GM12878 (cell line): ENCODE results near the gene PON1. TPM values are rescaled to one million over a fixed set of nuclear protein-coding genes. Genes with fewer than 3 reads are reported as not detected.

Experiments
- ATAC-seq: fragments of 200-7000 bp; cut with Tn5 transposase; 3 replicates; pipeline ENCODE4 v1.9.1; 2020; ENCODE audit warnings: mild to moderate bottlenecking, moderate library complexity
- BruUV-seq: library from RNA; stranded (reverse); fragments of 400-500 nt; replicated peaks from 2 replicates; lab custom pipeline; 2021; lab: Mats Ljungman, UMichigan
- CTCF ChIA-PET: fragments of 300-600 bp; sonication (Branson Sonifier 250); formaldehyde crosslinking; extraction: SDS; loops from one replicate; lab custom pipeline; 2021; ENCODE audit warnings: inconsistent platforms; lab: Yijun Ruan, JAX
- POLR2A ChIA-PET: fragments of 350-600 bp; formaldehyde crosslinking; extraction: SDS; loops from one replicate; lab custom pipeline; 2021; ENCODE audit warnings: inconsistent platforms; lab: Charles Lee
- RAD21 ChIA-PET: fragments of 300-600 bp; sonication (Branson Sonifier 250); formaldehyde crosslinking; loops from one replicate; lab custom pipeline; 2023; ENCODE audit warnings: antibody characterized with exemption; ENCODE audit not compliant: unreplicated experiment; lab: Charles Lee
- SMC1A ChIA-PET: fragments of 300-600 bp; sonication (Branson Sonifier 250); formaldehyde crosslinking; loops from one replicate; lab custom pipeline; 2023; ENCODE audit not compliant: unreplicated experiment, uncharacterized antibody; lab: Charles Lee
- DNase-seq: peaks from one replicate; pipeline ENCODE4 v3.0.0-alpha.2; 2011; ENCODE audit warnings: low read depth, low spot score
- FAIRE-seq: peaks from 3 replicates; lab custom pipeline; 2011; peaks lifted over from hg19 to GRCh38; lab: Jason Lieb, UNC
- H2AFZ ChIP-seq: 2 replicates; pipeline ENCODE4 v1.6.0; 2011; ENCODE audit warnings: low read depth, low read length, control low read depth; ENCODE audit not compliant: control insufficient read depth
- H3K27ac ChIP-seq: 2 replicates; pipeline ENCODE4 v1.5.1; 2011; ENCODE audit warnings: control low read depth; ENCODE audit not compliant: control insufficient read depth, insufficient read depth
- H3K27me3 ChIP-seq, 2 experiments: replicated peaks in 1 of 2; 2 replicates each; pipeline versions ENCODE4 v1.6.0 to v1.6.1; 2011; ENCODE audit warnings: low read length in 1 of 2; ENCODE audit not compliant: control insufficient read depth in 2 of 2, insufficient read depth in 2 of 2
- H3K36me3 ChIP-seq, 2 experiments: 2 replicates each; pipeline ENCODE4 v1.5.1; 2011; ENCODE audit warnings: low read length in 1 of 2; ENCODE audit not compliant: control insufficient read depth in 2 of 2, insufficient read depth in 2 of 2
- H3K4me1 ChIP-seq: 2 replicates; pipeline ENCODE4 v1.6.1; 2011; ENCODE audit warnings: mild to moderate bottlenecking, low read length, moderate library complexity, mixed read lengths; ENCODE audit not compliant: control insufficient read depth, insufficient read depth
- H3K4me2 ChIP-seq: 2 replicates; pipeline ENCODE4 v1.6.0; 2011; ENCODE audit warnings: control low read depth; ENCODE audit not compliant: control insufficient read depth, insufficient read depth
- H3K4me3 ChIP-seq: fragments of 200-600 bp; sonication (generic); 2 replicates; pipeline ENCODE4 v1.5.1; 2016
- H3K79me2 ChIP-seq: 2 replicates; pipeline ENCODE4 v1.6.0; 2011; ENCODE audit warnings: low read length; ENCODE audit not compliant: control insufficient read depth, insufficient read depth
- H3K9ac ChIP-seq: 2 replicates; pipeline ENCODE4 v1.8.0; 2011; ENCODE audit warnings: low read length, control low read depth, mixed read lengths; ENCODE audit not compliant: control insufficient read depth, insufficient read depth
- H3K9me3 ChIP-seq: replicated peaks from 3 replicates; pipeline ENCODE4 v1.5.1; 2011; ENCODE audit warnings: mild to moderate bottlenecking, low read length; ENCODE audit not compliant: control insufficient read depth, insufficient read depth
- H4K20me1 ChIP-seq: 2 replicates; pipeline ENCODE4 v1.6.0; 2011; ENCODE audit not compliant: control insufficient read depth, insufficient read depth
- EP300 ChIP-seq, 2 experiments: fragments of 150-350 bp in 1 of 2; IDR thresholded peaks; 2 replicates each; pipeline ENCODE4 v1.6.1; 2011 to 2012; ENCODE audit warnings: low read depth in 2 of 2, low read length in 2 of 2, borderline replicate concordance in 1 of 2, improper control_type of control experiment in 1 of 2, inconsistent platforms in 1 of 2; ENCODE audit not compliant: control insufficient read depth in 1 of 2
- FOXM1 ChIP-seq: IDR thresholded peaks from 2 replicates; pipeline ENCODE4 v1.6.1; 2012; ENCODE audit warnings: low read depth, mild to moderate bottlenecking, inconsistent platforms, low read length, moderate library complexity
- GABPA ChIP-seq: IDR thresholded peaks from 2 replicates; pipeline ENCODE4 v1.6.1; 2014; ENCODE audit warnings: antibody characterized with exemption, low read depth, mild to moderate bottlenecking, inconsistent platforms
- HDAC6 ChIP-seq: fragments of 200-600 bp; sonication (generic); IDR thresholded peaks from one replicate; pipeline ENCODE4 v1.8.0; 2017; ENCODE audit warnings: antibody characterized with exemption; ENCODE audit not compliant: unreplicated experiment
- IKZF2 ChIP-seq, 2 experiments: fragments of 450-650 bp; IDR thresholded peaks; 2 replicates each; pipeline ENCODE4 v1.6.1; 2017; ENCODE audit warnings: mild to moderate bottlenecking in 2 of 2, moderate library complexity in 2 of 2
- MTA3 ChIP-seq: IDR thresholded peaks from 2 replicates; pipeline ENCODE4 v1.6.1; 2012; ENCODE audit warnings: low read length, inconsistent platforms, borderline replicate concordance
- MYB ChIP-seq: fragments of 150-350 bp; IDR thresholded peaks from 2 replicates; pipeline ENCODE4 v1.6.1; 2014; ENCODE audit warnings: mild to moderate bottlenecking, low read depth, low read length, borderline replicate concordance
- NBN ChIP-seq: fragments of 450-650 bp; IDR thresholded peaks from 2 replicates; pipeline ENCODE4 v1.6.1; 2016
- PML ChIP-seq: IDR thresholded peaks from 2 replicates; pipeline ENCODE4 v1.6.1; 2012; ENCODE audit warnings: low read length, inconsistent platforms
- RFX5 ChIP-seq: IDR thresholded peaks from 2 replicates; pipeline ENCODE4 v1.6.1; 2011; ENCODE audit warnings: low read depth, low read length, improper control_type of control experiment
- RUNX3 ChIP-seq: IDR thresholded peaks from 2 replicates; pipeline ENCODE4 v1.6.1; 2012; ENCODE audit warnings: low read length, inconsistent platforms
- SIX5 ChIP-seq: IDR thresholded peaks from 2 replicates; pipeline ENCODE4 v1.6.1; 2011; ENCODE audit warnings: mild to moderate bottlenecking, low read depth, low read length, moderate library complexity; ENCODE audit not compliant: severe bottlenecking
- SMAD1 ChIP-seq: fragments of 450-650 bp; IDR thresholded peaks from 2 replicates; pipeline ENCODE4 v1.6.1; 2018; ENCODE audit warnings: mild to moderate bottlenecking, low read depth; ENCODE audit not compliant: partially characterized antibody
- SRF ChIP-seq, 2 experiments: IDR thresholded peaks; 2 replicates each; pipeline ENCODE4 v1.6.1; 2011; ENCODE audit warnings: low read depth in 2 of 2, low read length in 2 of 2, mild to moderate bottlenecking in 1 of 2, moderate library complexity in 1 of 2
- TAF1 ChIP-seq: IDR thresholded peaks from 2 replicates; pipeline ENCODE4 v1.6.1; 2011; ENCODE audit warnings: mild to moderate bottlenecking, low read depth, low read length, borderline replicate concordance
- YBX1 ChIP-seq: fragments of 450-650 bp; IDR thresholded peaks from 2 replicates; pipeline ENCODE4 v1.6.1; 2016; ENCODE audit warnings: antibody characterized with exemption
- ZNF384 ChIP-seq: IDR thresholded peaks from 2 replicates; pipeline ENCODE4 v1.6.1; 2012; ENCODE audit warnings: low read depth, mild to moderate bottlenecking, low read length, improper control_type of control experiment, borderline replicate concordance
- WGBS: methylation state at CpG from one replicate; pipeline ENCODE4 v1.1.6; 2016; ENCODE audit warnings: low lambda C conversion rate; ENCODE audit not compliant: insufficient replicate concordance, insufficient coverage; ENCODE audit errors: missing lambda C conversion rate; 5-methylcytosine and 5-hydroxymethylcytosine counted together
- in situ Hi-C: fragments of 300-500 bp; cut with MboI; formaldehyde crosslinking; loops from 9 replicates; pipeline ENCODE4 v1.14.3; 2018; ENCODE audit warnings: mixed read lengths
- intact Hi-C: fragments of 100-400 bp; cut with micrococcal nuclease; formaldehyde crosslinking; loops from one replicate; pipeline ENCODE4 v1.14.2; 2022; ENCODE audit not compliant: unreplicated experiment
- polyA plus RNA-seq, 11 experiments: library from polyadenylated mRNA; depleted of rRNA in 4 of 11; unstranded in 6 of 11; stranded (reverse) in 5 of 11; fragments of >200 nt; fragmentation: Nextera tagmentation in 4 of 11; fragmentation: Illumina TruSeq in 1 of 11; extraction: Ambion mirVana in 4 of 11; extraction: Trizol in 1 of 11; gene quantifications; 1 replicate in 1 of 11; 2 replicates in 10 of 11; pipeline versions ENCODE4 v1.2.1 to v1.2.3, GENCODE V29; 2011 to 2016; ENCODE audit warnings: inconsistent platforms in 2 of 11, missing spikeins in 2 of 11, low read depth in 1 of 11
- total RNA-seq, 4 experiments: library from RNA; depleted of rRNA in 3 of 4; stranded (reverse); fragments of >200 nt in 3 of 4; fragmentation: Illumina TruSeq in 1 of 4; extraction: Trizol in 1 of 4; gene quantifications; 2 replicates each; pipeline versions ENCODE4 v1.2.1 to v1.2.3, GENCODE V29; 2013 to 2021
- TF ChIP-seq, protein P1 (sequence below): IDR thresholded peaks from 2 replicates; pipeline ENCODE4 v1.6.1; 2011; ENCODE audit warnings: low read depth, mild to moderate bottlenecking, low read length, moderate library complexity, borderline replicate concordance; ENCODE audit errors: extremely low read depth
- TF ChIP-seq, protein P2 (sequence below): IDR thresholded peaks from 2 replicates; pipeline ENCODE4 v1.6.1; 2011; ENCODE audit warnings: mild to moderate bottlenecking, low read depth, low read length, moderate library complexity; ENCODE audit not compliant: insufficient replicate concordance

Gene PON1
- total and polyA plus RNA-seq, 10 of the 15 experiments (the other 5 are each of a cell fraction or from before 2014, with no cell fraction given): 0.10 to 0.26 (median 0.23) TPM; not detected in 4

DNA sequence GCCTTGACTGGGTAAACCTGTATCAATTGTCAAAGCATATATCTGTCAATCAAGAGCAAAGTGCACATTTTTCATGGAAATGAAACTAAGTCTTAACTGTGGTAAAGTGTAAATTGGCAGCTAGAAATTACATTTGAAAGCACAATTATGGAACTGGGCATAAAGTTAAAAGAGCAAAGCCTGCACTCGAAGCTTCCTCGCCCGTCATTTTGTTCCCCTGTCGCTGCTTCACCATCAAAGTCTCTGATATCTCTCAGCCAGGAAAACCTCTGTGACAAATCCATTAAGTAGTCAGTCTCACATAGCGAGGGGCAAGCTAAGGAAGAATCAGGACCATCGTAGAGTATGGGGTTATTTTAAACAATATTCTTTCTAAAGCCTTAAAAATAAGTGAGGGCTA lies 27.9 kb downstream of the PON1 start:
- ATAC-seq (no peak), DNase-seq (no peak), FAIRE-seq (no peak)
- intact Hi-C loops: no loop called here
- CTCF ChIA-PET: interaction anchor here (0.6 kb wide), 1 partner anchor 1739 kb away, joined by 3 read pairs; no protein-coding TSS in a partner anchor
- RAD21 ChIA-PET: no interaction called here
- SMC1A ChIA-PET: interaction anchor here (1.2 to 2.0 kb wide), 2 partner anchors 12 to 42 kb away, joined by 4 to 5 read pairs; no protein-coding TSS in a partner anchor
- Histone ChIP-seq H3K9me3 (no peaks in the 10 kb centered on the region), H3K4me1 (no peaks in the 10 kb centered on the region), H3K4me2 (no peak overlapping the region), H4K20me1 (no peaks in the 10 kb centered on the region), H3K36me3 (no peaks in the 10 kb centered on the region), H3K4me3 (no peak overlapping the region), H3K27me3 (no peaks in the 10 kb centered on the region), H3K27ac (no peak overlapping the region), H3K9ac (no peak overlapping the region), H2AFZ (no peak overlapping the region), H3K79me2 (no peaks in the 10 kb centered on the region)
- POLR2A ChIA-PET: no interaction called here
- no TSS peak for BruUV-seq
- TF ChIP-seq NBN (no peak), PML (no peak), ZNF384 (no peak), TAF1 (no peak), FOXM1 (no peak), IKZF2 (IDR thresholded peaks at IDR 0.05) (no peak), GABPA (no peak), SRF (IDR thresholded peaks at IDR 0.05; ENCODE audit: low read depth in 2 of 2, low read length in 2 of 2) (no peak), EP300 (IDR thresholded peaks at IDR 0.05; ENCODE audit: borderline replicate concordance in 1 of 2, control insufficient read depth in 1 of 2, low read depth in 2 of 2, low read length in 2 of 2) (no peak), HDAC6 (no peak), MTA3 (no peak), RUNX3 (no peak), SIX5 (no peak), RFX5 (no peak), YBX1 (no peak), MYB (no peak), SMAD1 (no peak)
- TF ChIP-seq, protein P1, sequence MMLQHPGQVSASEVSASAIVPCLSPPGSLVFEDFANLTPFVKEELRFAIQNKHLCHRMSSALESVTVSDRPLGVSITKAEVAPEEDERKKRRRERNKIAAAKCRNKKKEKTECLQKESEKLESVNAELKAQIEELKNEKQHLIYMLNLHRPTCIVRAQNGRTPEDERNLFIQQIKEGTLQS: no peak
- TF ChIP-seq, protein P2, sequence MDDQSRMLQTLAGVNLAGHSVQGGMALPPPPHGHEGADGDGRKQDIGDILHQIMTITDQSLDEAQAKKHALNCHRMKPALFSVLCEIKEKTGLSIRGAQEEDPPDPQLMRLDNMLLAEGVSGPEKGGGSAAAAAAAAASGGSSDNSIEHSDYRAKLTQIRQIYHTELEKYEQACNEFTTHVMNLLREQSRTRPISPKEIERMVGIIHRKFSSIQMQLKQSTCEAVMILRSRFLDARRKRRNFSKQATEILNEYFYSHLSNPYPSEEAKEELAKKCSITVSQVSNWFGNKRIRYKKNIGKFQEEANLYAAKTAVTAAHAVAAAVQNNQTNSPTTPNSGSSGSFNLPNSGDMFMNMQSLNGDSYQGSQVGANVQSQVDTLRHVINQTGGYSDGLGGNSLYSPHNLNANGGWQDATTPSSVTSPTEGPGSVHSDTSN: no peak
- WGBS: 62% methylated on average over 6 of the region's 6 CpGs
- in situ Hi-C loops: no loop called here
